HG02852 (cell line): ENCODE measurements around the gene SND1.

ENCODE experiments used
- ATAC-seq: cut with Tn5 transposase; IDR thresholded peaks from one replicate; pipeline ENCODE4 v1.9.1; 2021; ENCODE audit warnings: mild to moderate bottlenecking, moderate library complexity; ENCODE audit not compliant: unreplicated experiment

SND1 gene

DNA sequence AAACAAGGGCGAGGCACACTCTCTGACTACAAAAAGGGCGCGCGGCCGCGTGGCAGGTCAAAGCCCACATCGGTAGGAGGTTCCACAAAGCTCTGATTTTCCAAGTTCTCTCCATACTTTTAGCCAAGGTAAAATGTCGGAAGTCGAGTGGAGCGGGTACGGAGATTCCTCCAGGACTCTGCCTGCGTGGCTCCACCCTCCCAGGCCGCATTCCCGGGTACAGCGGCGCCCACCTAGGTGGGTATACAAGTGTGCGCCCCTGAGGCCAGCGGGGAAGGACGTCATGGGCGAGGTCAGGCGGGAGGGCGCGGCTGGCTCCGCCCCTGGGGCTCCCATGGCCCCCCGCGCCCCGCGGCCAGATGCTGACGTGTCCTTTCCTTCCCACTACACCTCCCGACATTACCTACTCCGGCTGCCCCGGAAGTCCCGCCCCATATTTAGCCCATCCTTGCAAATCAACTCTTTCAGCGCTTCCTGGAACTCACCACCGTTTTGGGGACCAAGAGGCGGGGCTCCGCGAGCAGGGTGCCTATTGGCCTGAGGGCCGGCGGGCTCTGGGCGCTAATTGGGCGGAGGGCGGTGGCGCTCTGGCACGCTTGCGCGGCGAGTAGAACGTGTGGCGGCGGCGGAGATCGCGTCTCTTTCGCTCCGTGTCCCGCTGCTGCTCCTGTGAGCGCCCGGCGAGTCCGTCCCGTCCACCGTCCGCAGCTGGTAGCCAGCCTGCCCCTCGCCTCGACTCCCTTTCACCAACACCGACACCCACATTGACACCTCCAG lies at the start of gene SND1:
TSS of gene SND1 (plus strand) at position 639 of the 777 bp plus-strand sequence. CDS start 180 bp downstream, outside the sequence.
- ATAC-seq, result peak; percentile 92

DNA sequence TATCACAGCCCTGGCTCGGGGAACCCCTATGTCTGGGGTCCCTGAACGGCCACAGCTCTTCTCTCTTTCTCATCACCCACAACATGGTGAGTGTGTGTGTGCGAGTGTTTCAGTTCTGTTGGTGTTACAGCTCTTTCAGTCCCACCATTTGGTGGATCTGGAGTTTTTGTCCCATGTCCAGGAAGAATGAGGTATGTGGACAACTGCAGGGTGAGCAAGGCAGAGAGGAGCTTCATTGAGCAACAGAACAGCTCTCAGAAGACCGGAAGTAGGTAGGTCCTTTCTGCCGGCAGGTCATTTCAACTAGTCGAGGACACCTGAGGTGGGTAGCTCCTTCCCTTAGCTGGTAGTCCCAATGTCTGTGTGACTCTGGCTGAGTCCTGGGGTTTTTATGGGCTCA lies 43.5 kb upstream of the SND1 start:
- ATAC-seq, result no peak

GRCh38 chr7:127609297-127609696 lies 42.7 kb upstream of the SND1 start:
- ATAC-seq, result no peak

GRCh38 chr7:127612263-127612662 lies 39.7 kb upstream of the SND1 start:
- ATAC-seq, result no peak

DNA sequence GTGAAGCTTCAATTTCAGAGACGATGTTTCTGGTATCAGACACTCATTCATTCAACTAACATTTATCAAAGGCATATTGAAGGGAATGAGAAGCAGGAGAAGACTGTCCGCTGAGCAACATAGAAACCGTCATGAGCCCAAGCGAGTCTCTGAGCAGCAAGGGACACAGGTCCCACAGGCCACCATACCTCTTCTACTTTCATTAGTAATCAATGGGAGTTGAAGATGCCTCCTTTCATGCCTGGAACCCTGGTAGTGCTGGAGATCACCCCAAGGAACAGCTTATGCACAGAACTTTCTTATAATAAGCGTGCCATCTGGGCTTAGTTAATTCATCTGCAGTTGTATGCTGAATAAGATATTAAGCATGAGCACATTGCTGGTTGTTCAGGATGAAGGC lies 35.3 kb upstream of the SND1 start:
- no peak for ATAC-seq

DNA sequence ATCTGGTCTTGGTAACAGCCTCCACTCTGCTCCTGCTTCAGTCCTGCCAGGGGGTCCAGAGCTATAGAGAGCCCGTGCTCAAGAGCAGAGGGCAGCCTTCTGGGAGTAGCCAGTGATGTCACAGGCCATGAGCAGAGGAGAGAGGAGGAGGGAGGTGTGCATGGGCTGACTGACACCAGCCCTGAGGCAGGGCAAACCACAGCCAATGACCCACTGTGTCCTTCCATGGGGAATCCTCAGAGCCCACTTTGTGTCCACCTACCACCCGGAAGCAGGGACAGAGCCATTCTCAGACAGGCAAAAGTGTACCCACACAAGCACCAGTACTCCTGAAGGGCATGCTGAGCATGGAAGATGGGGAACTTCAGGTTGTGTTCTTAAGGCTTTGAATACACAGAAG lies 34.0 kb upstream of the SND1 start, which contains the start of gene PAX4:
TSS of gene PAX4 (minus strand) at position 101 of the 400 bp plus-strand sequence. CDS start 2,214 bp downstream, outside the sequence.
- ATAC-seq, result no peak

- ATAC-seq, result no peak
Observed at GRCh38 chr7:127618775-127619174, 33.2 kb upstream of the SND1 start.

DNA sequence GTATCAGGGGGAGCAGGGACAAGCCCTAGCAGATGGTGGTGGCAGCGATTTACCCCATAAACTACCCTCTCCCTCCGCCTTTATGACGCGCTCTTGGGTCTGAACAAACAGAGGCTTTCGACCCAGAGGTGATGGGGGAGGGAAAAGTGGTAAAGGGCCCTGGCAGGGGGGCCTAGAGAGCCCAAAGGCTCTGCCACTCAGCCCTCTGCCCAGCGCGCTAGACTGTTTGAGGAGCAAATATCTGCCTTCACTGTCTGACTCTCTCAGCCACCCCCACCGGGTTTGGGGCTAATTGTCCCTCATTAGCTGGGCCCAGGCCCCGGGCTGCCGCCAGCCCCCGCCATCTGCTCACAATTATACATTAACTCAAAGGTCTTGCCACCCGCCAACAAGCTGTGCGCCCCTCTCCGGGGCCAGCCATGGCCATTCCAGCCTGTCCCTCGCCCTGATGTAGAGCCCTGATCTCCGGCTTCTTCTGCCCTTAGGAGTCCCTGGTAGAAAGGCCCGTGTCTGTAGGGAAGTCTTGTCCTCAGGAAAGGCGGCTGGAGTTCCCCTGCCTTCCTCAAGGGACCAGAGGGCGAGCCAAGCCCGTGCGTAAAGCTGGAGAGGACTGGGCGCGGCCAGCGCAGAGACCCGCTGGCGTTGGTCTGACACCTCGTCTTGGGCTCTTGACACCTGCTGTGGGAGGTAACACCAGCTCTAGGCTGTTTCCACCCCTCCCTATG lies 32.2 kb upstream of the SND1 start:
- no peak for ATAC-seq

DNA sequence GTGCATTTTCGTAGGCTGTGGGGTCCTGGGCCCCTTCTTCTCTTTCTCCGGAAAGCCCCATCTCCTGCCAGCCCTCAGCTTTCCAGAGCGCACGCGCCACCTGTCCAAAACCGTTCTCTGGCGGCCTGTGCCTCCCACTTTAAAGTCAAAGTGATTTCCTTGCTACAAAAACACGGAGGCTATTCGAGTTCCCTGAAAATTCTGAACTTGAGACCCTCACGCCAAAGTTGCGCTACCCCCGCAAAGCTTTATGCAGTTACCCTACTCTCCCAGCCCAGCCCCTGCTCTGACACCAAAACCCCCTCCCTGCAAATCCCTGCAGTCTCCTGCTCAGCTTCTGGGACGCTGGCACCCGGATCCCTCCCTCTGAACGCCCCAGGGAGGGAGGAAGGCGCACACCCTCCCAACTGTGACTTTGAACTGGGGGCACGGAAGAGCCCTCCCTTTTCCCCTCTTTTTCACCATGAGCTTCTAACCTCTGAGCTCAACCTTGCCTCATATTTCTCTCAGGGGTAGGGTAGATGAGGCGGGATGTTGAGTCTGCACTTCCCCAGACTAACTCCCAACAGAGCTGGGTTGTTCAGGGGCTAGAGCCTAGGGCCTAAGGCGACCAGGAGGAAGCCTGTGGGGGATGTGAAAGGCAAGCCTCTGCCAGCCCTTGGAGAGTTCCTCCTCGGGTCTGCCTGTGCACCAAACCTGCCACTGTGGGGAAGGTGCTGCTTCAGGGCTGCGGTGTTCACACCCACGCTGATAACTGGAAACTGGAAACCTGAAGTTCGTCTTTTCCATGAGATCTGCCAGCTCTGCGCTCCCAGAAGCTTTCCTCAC lies 31.4 kb upstream of the SND1 start:
- no peak for ATAC-seq

GRCh38 chr7:127625331-127625730 lies 26.7 kb upstream of the SND1 start:
- no peak for ATAC-seq

GRCh38 chr7:127628445-127628844 lies 23.5 kb upstream of the SND1 start:
- no peak for ATAC-seq

DNA sequence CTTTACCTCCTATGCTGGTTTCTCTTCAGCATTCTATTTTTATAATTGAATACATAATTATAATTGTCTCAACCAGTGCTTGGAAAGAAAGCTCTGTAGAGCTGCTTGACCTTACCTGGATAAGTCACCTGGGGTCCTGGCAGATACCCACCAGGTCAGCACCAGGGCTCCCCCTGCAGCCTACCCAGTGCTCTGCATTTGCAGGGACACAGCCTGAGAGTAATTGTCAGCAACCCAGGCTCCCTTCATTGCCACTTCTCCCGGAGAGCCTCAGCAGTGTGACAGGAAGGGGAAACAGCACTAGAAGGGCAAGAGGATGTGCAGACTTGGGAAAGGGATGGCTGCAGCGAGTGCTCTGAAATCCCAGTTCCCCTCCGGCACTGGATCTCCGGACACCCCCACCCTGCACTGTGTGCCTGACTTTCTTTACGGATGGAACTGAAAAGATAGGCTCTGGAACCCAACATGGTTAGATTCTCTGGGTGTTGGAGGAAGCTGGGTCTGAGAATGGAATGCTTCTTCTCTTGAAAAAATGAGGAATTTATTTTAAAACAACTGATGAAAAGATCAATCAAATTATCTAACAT lies 22.6 kb upstream of the SND1 start:
- no peak for ATAC-seq

DNA sequence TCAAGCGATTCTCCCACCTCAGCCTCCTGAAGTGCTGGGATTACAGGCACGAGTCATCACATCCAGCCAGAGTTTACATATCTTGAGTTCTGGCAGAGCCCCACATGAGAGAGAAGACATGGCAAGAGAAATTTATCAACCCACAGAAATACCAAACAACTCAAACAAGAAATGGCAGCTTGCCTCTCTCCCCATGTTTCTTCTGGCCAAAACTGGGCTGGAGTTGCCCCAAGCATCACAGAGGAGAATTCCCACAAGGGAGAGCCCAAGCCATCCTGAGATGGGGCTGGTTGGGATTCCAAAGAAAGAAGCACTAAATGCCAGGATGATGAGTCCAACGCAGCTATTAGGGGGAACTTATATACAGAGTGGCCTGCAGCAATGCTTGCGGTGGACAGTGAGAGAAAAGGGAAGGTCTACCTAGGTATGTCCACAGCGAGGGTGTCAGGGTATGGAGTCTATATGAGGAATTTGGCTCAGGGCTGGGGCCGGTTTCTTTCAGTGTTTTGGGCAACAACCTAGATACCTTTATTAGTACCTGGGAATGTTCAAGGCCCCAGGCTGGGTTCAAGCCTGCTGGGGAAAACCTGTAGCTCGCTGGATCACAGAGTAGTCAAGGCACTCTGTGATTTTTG lies 19.6 kb upstream of the SND1 start:
- no peak for ATAC-seq

GRCh38 chr7:127635659-127636285 lies 16.2 kb upstream of the SND1 start:
- no peak for ATAC-seq

GRCh38 chr7:127638197-127638596 lies 13.8 kb upstream of the SND1 start:
- no peak for ATAC-seq

GRCh38 chr7:127644484-127644883 lies 7.5 kb upstream of the SND1 start:
- ATAC-seq, result no peak

DNA sequence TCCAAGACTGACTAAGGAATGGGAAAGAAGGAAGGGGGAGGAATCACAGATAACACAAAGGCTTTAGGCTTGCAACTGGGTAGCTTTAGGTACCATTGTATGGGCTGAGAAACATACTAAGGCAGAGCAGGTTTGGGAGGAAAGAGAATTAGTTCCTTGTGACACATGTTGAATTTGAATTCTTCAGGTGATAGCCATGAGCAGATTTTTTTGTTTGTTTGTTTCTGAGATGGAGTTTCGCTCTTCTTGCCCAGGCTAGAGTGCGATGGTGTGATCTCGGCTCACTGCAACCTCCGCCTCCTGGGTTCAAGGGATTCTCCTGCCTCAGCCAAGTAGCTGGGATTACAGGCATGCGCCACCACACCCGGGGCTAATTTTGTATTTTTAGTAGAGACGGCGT lies 4.4 kb upstream of the SND1 start:
- no peak for ATAC-seq

DNA sequence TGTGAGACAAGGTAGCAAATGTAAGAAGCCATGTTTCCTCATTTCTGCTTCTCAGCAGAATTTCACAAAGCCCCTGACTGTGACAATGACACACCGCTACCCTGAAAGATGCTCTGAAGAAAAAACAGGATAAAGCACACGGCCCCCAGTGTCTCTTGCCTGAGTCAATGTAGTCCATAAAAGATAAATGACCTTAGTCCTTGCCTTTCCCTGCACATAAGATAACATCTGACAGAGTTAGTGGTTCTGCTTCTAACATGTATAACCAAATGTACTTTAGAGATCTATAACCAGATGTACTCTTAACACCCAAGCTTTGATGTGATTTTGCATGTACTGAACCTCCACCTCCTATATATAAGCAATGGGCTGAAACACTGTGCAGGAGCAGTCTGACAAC lies 3.0 kb upstream of the SND1 start:
- ATAC-seq, result no peak

- ATAC-seq, result peak; percentile 1
Observed at GRCh38 chr7:127650847-127651555, 993 bp upstream of the SND1 start.
